T1000 (cell line): ENCODE results near the gene CELSR3.

Source experiments
- DNase-seq: peaks from one replicate; lab custom pipeline; 2025; ENCODE audit warnings: mixed read lengths; lab: John Stamatoyannopoulos, UW

Gene CELSR3, protein sequence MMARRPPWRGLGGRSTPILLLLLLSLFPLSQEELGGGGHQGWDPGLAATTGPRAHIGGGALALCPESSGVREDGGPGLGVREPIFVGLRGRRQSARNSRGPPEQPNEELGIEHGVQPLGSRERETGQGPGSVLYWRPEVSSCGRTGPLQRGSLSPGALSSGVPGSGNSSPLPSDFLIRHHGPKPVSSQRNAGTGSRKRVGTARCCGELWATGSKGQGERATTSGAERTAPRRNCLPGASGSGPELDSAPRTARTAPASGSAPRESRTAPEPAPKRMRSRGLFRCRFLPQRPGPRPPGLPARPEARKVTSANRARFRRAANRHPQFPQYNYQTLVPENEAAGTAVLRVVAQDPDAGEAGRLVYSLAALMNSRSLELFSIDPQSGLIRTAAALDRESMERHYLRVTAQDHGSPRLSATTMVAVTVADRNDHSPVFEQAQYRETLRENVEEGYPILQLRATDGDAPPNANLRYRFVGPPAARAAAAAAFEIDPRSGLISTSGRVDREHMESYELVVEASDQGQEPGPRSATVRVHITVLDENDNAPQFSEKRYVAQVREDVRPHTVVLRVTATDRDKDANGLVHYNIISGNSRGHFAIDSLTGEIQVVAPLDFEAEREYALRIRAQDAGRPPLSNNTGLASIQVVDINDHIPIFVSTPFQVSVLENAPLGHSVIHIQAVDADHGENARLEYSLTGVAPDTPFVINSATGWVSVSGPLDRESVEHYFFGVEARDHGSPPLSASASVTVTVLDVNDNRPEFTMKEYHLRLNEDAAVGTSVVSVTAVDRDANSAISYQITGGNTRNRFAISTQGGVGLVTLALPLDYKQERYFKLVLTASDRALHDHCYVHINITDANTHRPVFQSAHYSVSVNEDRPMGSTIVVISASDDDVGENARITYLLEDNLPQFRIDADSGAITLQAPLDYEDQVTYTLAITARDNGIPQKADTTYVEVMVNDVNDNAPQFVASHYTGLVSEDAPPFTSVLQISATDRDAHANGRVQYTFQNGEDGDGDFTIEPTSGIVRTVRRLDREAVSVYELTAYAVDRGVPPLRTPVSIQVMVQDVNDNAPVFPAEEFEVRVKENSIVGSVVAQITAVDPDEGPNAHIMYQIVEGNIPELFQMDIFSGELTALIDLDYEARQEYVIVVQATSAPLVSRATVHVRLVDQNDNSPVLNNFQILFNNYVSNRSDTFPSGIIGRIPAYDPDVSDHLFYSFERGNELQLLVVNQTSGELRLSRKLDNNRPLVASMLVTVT (N-terminal part only)

DNA sequence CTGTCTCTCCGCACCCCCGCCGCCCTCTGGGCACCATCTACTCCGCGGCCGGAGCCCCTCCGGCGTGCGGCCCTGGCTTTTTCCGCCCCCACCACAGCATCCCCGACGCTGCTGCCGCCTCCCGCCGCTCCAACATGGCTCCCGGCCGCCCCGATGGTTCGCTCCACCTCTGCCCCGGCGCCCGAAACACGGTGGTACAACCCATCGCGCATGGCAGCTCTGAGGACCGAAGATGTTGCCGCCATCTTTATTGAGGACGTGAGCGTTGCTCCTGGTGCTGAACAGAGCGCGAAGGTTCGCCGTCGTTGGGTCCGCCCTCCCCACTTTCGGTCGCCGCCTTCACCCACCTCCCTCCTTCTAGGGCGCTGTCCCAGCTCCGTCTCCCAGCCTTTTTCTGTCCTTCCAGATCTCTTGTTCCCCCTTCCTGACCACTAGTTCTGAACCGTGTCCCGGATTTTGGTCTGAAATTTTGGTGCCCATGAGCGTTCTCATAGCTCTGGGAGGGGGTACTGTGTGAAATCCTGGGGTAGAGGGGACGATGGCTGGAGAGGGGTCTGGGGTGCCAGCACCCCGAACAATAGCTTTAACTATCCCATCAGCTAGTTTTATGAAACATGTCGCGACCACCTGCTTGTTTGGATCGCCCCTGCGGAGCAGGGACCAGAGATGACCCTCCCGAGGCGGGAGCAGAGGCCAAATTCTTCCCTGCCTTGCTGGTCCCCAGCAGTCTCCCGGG is at the start of gene CELSR3:
TSS of gene CELSR3 (minus strand) at position 134 of the 736 bp plus-strand sequence. CDS start 252 bp downstream, outside the sequence.
- DNase-seq: peak; percentile 12

DNA sequence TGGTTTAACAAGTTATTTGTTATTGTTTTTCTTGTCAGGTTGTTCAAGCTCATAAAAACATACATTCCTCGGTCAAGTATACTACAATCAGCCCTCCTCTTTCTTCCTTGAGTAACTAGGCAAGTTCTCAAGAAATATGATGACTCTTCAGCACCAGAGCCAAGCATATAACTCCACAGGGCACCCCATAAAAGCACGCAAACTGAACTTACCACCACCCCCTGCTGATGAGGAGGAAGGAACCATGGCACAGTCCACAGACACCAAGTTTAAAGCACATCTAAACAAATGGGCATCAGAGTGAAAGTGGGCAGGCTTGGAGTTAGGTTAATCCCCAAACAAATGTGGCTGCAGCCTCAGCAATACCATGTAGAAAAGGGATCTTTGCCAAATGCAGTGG is 49.0 kb upstream of the CELSR3 start:
- no peak for DNase-seq

- no peak for DNase-seq
Measured at GRCh38 chr3:48709051-48709461, 46.4 kb upstream of the CELSR3 start.

DNA sequence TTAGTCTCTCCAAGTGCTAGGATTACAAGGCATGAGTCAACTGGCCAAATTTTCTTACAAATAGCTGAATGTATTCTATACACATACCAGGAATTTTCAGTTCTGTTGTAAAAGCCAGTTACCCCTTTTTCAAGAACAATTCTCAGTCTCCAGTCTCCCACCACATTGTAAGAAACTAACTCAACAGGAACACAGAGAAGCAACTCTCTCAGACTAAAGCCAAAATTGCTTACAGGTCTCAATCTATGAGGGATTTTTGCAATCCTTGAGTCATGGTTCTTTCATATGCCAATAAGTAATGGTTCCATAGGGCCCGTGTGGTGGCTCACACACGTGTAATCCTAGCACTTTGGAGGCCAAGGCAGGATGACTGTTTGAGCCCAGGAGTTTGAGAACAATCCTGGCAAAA is 45.8 kb upstream of the CELSR3 start:
- DNase-seq: no peak

GRCh38 chr3:48707157-48707556 is 44.5 kb upstream of the CELSR3 start:
- DNase-seq: no peak

DNA sequence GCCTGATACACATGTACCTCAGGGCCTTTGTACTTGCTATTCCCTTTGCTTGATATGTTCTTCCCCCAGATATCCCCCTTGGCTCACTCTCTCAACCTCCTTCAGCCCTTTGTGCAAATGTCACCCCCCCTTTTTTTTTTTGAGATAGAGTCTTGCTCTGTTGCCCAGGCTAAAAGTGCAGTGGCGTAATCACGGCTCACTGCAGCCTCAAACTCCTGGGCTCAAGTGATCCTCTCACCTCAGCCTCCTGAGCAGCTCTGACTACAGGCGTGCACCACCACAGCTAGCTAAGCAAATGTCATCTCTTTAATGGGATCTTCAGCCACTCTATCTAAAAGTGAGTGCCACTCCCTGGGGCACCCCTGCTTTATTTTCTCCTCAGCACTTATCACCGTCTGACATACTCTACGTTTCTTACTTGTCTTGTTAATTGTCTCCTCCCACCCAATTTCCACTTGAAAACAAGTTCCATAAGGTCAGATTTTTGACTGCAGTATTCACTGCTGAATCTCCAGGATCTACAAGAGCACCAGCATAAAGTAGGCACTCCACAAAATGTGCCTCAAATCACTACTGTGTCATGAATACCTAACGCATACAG is 39.7 kb upstream of the CELSR3 start:
- no peak for DNase-seq

- DNase-seq: no peak
Measured at GRCh38 chr3:48700731-48701405, 38.2 kb upstream of the CELSR3 start.

GRCh38 chr3:48698891-48699290 is 36.2 kb upstream of the CELSR3 start:
- no peak for DNase-seq

DNA sequence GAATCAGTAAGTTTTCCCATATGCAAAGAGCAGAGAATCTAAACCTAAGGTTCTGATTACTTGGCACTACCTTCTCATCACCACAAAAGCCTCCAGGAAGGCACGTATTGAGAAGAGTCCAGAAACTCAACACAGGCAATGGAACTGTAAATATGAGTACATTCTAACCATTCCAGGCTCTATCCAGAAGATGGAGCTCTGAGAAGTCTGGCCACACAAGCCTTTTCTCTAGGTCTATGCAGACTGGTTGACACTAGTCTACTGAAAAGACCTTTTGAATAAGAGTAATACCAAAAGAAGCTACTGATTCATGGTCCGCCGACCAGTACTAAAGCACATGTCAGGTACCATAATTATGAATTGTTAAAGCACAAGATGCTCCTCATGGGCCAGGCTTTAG is 35.3 kb upstream of the CELSR3 start:
- DNase-seq: no peak

DNA sequence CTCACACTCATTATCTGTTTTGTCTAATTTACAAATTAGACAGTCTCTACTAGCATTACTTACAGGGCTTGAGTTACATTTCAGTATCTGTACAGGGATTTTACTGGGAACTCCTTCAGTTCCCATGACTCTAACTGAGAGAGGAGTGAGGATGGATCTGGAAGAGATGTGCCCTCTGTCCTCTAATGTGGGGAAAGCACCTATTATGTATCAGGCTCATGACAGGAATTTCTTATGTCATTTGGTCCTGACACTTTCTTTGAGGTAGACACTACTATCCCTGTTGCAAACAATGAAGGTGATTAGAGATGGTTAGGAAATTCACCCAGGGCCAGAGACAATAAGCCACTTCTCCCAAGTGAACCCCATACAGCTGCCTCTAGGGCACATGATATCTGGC is 33.9 kb upstream of the CELSR3 start:
- DNase-seq: no peak

DNA sequence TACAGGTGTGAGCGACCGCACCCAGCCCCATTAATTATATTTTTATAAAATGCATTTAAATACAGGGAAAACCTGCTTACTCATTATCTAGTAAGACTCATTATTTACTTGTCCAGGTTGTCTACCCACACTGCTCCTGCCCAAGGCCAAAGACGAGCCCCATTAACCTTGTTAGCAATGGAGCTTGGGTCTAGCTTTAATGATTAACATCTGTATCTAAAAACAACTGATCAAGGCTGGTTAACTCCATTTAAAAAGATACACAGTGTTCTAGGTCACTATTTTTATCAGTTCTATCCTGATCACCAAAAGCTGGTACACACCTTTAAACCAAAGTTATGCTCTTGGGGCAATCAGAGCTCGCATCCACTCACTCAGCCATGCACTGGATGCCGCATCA is 33.5 kb upstream of the CELSR3 start:
- no peak for DNase-seq

DNA sequence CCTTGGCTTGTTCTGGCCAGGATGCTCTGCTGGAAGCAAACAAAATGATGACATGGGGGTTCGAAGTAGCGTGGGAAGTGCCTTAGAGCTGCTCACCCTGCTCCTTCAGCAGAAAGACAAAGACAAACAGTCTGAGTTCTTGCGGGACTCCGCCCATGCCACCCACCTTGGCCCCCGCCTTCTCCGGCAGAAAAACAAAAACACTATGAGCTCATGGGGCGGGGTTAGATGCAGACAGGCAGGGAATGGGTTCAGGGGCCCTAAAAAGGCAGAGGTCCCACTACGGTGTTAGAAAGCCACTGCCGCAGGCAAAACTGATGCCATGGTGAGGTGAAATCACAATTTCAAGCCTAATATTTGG is 32.7 kb upstream of the CELSR3 start:
- peak; percentile 48 for DNase-seq

DNA sequence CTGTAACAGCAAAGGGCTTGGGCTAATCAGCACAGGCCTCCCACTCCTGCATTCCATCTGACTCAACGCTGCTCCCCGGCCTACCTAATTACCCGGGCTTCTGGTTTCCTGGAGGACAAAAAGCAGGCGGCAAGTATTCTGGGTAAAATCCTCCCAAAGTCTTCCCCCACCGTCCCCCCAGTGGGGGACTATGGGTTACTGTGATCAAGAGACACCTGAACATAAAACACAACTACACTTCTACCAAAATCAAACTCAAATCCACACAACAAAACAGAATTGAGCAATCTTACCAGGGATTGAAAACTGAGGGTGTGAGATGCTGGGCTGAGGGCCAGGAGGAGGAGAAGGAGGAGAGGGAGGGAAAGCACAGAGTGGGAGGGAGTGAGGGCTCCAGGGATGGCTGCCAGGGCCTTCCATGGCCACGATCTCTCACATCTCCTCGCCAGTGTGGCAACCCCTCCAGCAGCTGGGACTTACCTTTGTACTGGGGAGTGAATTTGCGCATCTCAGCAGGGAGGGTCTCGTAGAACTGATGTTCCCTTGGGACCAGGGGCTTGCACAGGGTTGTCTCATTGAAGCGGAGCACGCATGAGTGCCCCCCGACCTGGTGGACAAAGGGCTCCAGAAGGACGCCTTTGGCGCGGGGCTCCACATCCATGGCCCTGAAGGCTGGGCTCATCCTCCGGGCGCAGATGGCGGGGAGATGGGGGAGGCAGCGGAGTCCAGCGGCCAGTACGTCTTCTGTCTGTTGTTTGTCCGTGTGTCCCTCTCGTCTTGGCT is 32.1 kb upstream of the CELSR3 start:
- peak; percentile 55 for DNase-seq

DNA sequence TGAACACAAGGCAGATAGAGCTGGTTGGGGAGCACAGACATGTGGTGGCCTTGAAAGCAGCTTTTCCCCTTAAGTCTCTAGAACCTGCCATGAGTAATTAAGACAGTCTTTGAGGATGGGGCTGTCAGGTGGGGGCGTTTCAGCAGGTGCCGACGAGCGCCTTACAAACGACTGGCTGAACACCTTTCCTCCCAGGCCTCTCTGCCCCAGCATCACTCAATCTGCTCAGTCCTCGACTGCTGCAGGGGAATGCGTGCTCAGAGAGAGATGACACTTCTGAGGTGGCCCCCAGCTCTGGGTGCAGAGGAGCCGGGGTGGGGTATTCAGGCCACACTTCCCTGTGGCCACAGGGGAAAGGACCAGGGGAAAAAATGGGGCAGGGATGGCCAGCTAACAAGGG is 31.1 kb upstream of the CELSR3 start:
- no peak for DNase-seq

GRCh38 chr3:48692551-48692950 is 29.9 kb upstream of the CELSR3 start:
- DNase-seq: no peak

GRCh38 chr3:48690846-48691458 is 28.3 kb upstream of the CELSR3 start:
- DNase-seq: no peak

DNA sequence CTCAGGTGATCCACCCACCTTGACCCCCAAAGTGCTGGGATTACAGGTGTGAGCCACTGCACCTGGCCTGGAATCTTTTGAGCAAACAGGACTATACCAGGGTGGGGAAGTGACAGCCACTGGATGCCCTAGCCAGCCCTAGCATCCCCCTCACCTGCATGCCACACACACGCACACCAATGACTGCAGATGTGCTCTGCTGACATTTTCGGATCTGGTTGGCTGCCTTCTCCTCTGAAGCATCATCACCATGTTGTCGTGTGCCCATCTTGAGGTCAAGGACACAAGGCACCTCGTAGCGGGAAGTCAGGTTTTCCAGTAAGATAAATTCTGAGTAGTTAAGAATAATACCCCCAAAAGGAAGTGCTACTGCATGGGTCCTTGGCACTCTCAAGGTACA is 26.7 kb upstream of the CELSR3 start:
- DNase-seq: no peak

DNA sequence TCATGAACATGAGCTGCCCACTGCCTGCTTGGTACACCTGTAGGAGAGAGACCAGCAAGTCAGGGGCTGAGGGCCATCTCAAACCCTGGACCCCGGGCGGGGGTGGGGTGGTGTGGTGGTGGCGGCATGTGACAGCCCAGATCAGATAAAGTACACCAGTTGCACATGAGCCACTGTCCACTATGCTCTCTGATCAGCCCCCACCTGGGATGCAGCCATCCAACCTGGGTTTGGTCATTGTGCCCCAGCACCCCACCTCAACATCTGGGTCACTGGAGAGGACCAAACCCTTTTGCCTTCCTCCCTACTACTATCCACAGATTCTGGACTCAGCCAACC is 26.0 kb upstream of the CELSR3 start:
- no peak for DNase-seq

- DNase-seq: no peak
Measured at GRCh38 chr3:48688032-48688736, 25.5 kb upstream of the CELSR3 start.
